ENCODE data around the gene DCTN2. TPM values are rescaled to one million over a fixed set of nuclear protein-coding genes. Genes with fewer than 3 reads are reported as not detected.
A peak's percentile ranks its signal among the peaks of the same experiment; 100 is the strongest.

The DCTN2 gene
- total and polyA plus RNA-seq, 2 donors (not counting 1 experiment from before 2014, with no cell fraction given): 59.4 to 94.3 TPM

- H3K9me3 ChIP-seq (ENCODE audit: control extremely low read depth in 1 of 3, control insufficient read depth in 2 of 3, insufficient read depth in 1 of 3, low read length in 2 of 3): peaks cover 0 to 4% (median 0%) of the 10 kb centered on the region in 3 donors
- H3K4me2 ChIP-seq (replicated peaks; ENCODE audit: low read depth, low read length, poor library complexity, severe bottlenecking): peak overlapping the region; percentile 89
- H3K4me1 ChIP-seq (ENCODE audit: control insufficient read depth in 2 of 2, insufficient read depth in 2 of 2, low read length in 2 of 2): peaks cover 17 to 25% of the 10 kb centered on the region in 2 donors
- H3K27ac Mint-ChIP-seq: peak overlapping the region; percentile 2
- ATAC-seq (ENCODE audit: low read depth) (no peak), DNase-seq (no peak)
- H3K27me3 Mint-ChIP-seq: peaks cover 32% of the 10 kb centered on the region
- ChIA-PET POLR2A (no interaction called here), CTCF (no interaction called here)
- peaks cover 0 to 32% (median 10%) of the 10 kb centered on the region in 4 experiments for H3K27me3 ChIP-seq (replicated peaks in 1 of 4; ENCODE audit: control extremely low read depth in 1 of 4, control insufficient read depth in 3 of 4, insufficient read depth in 4 of 4, low read length in 3 of 4)
- H3K4me1 Mint-ChIP-seq: peaks cover 32% of the 10 kb centered on the region
- peak overlapping the region; percentile 84 for H2AFZ ChIP-seq (ENCODE audit: insufficient read depth, low read depth, low read length, poor library complexity, severe bottlenecking)
- H3K79me2 ChIP-seq (ENCODE audit: control insufficient read depth, insufficient read depth, low read length): peaks cover 17% of the 10 kb centered on the region
- no peaks in the 10 kb centered on the region for H4K20me1 ChIP-seq (ENCODE audit: control insufficient read depth, insufficient read depth, low read length, poor library complexity, severe bottlenecking)
- no peaks in the 10 kb centered on the region for H3K9me3 Mint-ChIP-seq (ENCODE audit: insufficient read depth)
- 90% methylated on average over 2 of the region's 7 CpGs for WGBS (ENCODE audit: insufficient coverage)
- no peaks in the 10 kb centered on the region for H3K36me3 ChIP-seq (replicated peaks in 1 of 2; ENCODE audit: control extremely low read depth in 1 of 2, control insufficient read depth in 1 of 2, extremely low read depth in 1 of 2, insufficient read depth in 2 of 2, low read length in 1 of 2)
- H3K4me3 ChIP-seq (ENCODE audit: control extremely low read depth in 1 of 5, extremely low read depth in 1 of 5, insufficient read depth in 1 of 5, low read depth in 2 of 5, low read length in 4 of 5): no peak overlapping the region
- H3K27ac ChIP-seq (ENCODE audit: low read length in 2 of 2): no peak overlapping the region
- intact Hi-C loops (cut with micrococcal nuclease): no loop called here
- TF ChIP-seq EZH2 (IDR thresholded peaks at IDR 0.05; ENCODE audit: borderline replicate concordance, insufficient read depth, low read depth, low read length, poor library complexity, severe bottlenecking) (no peak), CTCF (IDR thresholded peaks at IDR 0.05) (no peak)
- peak overlapping the region; percentile 76 for H3K4me3 Mint-ChIP-seq
- H3K9ac ChIP-seq (ENCODE audit: low read length): peak overlapping the region; percentile 60
Measured at GRCh38 chr12:57550641-57551549, 3.9 kb upstream of the DCTN2 start.
